GM19328 (cell line): ENCODE measurements around the gene DIP2C.

Source experiments
- ATAC-seq: cut with Tn5 transposase; IDR thresholded peaks from one replicate; pipeline ENCODE4 v1.9.1; 2021; ENCODE audit warnings: mild to moderate bottlenecking, moderate library complexity; ENCODE audit not compliant: unreplicated experiment

Gene DIP2C

GRCh38 chr10:386771-387592 is 302.5 kb downstream of the DIP2C start:
- no peak for ATAC-seq

GRCh38 chr10:385571-386300 is 303.7 kb downstream of the DIP2C start:
- no peak for ATAC-seq

GRCh38 chr10:384538-385305 is 304.7 kb downstream of the DIP2C start:
- ATAC-seq: no peak

GRCh38 chr10:383519-383918 is 305.9 kb downstream of the DIP2C start:
- ATAC-seq: no peak

- ATAC-seq: no peak
These were observed 307.7 kb downstream of the DIP2C start for GRCh38 chr10:381805-382204.

- no peak for ATAC-seq
These were observed 308.1 kb downstream of the DIP2C start for GRCh38 chr10:381346-381745.

- ATAC-seq: no peak
These were observed 309.0 kb downstream of the DIP2C start for GRCh38 chr10:380313-380940.

- no peak for ATAC-seq
These were observed 310.4 kb downstream of the DIP2C start for GRCh38 chr10:378930-379704.

- ATAC-seq: no peak
These were observed 311.1 kb downstream of the DIP2C start for GRCh38 chr10:378230-378929.

GRCh38 chr10:377228-377627 is 312.2 kb downstream of the DIP2C start:
- ATAC-seq: no peak

GRCh38 chr10:375815-376505 is 313.5 kb downstream of the DIP2C start:
- ATAC-seq: no peak

- no peak for ATAC-seq
These were observed 315.1 kb downstream of the DIP2C start for GRCh38 chr10:374354-374753.

- no peak for ATAC-seq
These were observed 315.8 kb downstream of the DIP2C start for GRCh38 chr10:373526-374309.

- ATAC-seq: no peak
These were observed 316.5 kb downstream of the DIP2C start for GRCh38 chr10:373015-373414.

GRCh38 chr10:372566-372965 is 316.9 kb downstream of the DIP2C start:
- ATAC-seq: no peak

GRCh38 chr10:371515-371914 is 318.0 kb downstream of the DIP2C start:
- ATAC-seq: no peak

- no peak for ATAC-seq
These were observed 319.0 kb downstream of the DIP2C start for GRCh38 chr10:370449-370825.

- ATAC-seq: no peak
These were observed 319.6 kb downstream of the DIP2C start for GRCh38 chr10:369684-370448.
